NCI-H524 (cell line): Measurements from ENCODE around the gene CYP4F11.
"Not testable (repeated sequence)": the region's sequence is repeated elsewhere in the genome, so short reads cannot be mapped to it uniquely, and the experiment has no call there.

Experiments used
- DNase-seq, 2 experiments: peaks; one replicate each; lab custom pipeline; 2025; lab: John Stamatoyannopoulos, UW

The CYP4F11 gene, protein sequence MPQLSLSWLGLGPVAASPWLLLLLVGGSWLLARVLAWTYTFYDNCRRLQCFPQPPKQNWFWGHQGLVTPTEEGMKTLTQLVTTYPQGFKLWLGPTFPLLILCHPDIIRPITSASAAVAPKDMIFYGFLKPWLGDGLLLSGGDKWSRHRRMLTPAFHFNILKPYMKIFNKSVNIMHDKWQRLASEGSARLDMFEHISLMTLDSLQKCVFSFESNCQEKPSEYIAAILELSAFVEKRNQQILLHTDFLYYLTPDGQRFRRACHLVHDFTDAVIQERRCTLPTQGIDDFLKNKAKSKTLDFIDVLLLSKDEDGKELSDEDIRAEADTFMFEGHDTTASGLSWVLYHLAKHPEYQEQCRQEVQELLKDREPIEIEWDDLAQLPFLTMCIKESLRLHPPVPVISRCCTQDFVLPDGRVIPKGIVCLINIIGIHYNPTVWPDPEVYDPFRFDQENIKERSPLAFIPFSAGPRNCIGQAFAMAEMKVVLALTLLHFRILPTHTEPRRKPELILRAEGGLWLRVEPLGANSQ

DNA sequence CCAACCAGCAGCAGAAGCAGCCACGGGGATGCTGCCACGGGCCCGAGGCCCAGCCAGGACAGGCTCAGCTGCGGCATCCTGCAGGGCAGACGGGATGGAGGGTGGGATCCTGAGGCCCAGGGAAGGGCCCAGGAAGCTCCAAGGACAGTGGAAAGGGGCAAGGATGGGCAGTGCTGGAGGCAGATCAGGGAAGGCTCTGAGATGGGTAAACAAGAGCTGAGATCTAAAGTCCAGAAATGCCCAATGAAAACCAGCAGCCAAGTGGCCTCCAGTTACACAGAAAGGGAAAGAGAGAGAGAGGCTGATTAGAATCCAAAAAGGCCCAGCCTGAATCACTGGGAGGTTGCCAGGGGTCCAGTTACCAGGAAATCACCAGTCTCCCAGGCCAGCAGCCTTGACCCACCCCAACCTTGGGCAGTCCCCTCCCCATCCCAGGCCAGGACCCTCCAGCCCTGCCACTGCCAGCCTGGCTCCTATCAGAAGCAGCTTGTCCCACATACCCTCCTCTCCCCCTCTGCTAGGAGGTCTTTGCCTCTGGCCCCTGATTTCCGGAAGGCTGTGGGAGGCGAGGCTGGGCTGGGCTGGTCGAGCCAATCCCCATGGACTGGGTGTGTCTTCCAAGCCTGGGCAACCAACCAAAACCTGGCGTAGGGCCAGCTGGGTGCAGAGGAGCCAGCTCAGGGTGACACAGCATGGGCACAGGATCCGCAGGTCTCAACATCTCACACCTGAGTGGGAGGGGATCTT is at the start of gene CYP4F11:
Gene CYP4F11 (minus strand): TSS at position 198 of the 747 bp plus-strand sequence. CDS start 121 bp downstream, at position 77.
- no peak for DNase-seq

DNA sequence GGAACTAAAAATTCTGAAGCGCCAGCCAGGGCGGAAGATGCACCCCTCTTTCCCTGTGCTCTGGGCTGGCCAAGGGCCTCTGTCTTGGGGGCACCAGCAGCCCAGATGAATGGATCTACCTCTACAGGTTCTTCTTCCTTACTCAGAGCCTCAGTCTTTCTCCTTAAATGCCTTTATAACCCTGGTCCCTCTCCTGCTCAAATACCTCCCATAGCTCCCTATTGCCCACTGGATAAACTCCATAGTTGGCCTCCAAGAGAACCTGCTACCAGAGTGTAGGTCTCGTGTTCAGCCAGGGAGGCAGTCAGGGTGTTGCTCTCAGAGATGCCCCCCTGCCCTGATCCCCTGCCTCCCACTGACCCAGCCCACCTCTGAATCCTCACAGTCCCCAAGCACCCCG is 45.0 kb upstream of the CYP4F11 start:
- DNase-seq = no peak

DNA sequence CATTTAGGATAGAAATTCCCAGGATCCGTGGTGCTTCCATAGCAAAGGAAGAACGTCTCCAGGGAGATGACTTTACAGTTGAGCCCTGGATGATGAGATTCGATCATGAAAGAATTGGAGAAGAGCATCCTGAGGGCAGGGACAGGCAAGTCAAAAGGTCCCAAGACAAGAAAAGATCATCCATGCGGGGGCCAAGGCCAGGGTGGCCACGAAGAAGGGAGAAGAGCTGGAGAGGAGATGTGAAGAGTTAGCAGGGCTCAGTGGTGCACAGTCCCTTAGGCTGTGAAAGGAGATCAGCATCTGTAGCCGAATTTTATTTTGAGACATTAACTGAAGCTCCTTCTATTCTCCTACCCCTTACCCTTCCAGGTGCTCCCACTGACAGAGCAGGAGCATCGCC is 43.4 kb upstream of the CYP4F11 start:
- DNase-seq = no peak

DNA sequence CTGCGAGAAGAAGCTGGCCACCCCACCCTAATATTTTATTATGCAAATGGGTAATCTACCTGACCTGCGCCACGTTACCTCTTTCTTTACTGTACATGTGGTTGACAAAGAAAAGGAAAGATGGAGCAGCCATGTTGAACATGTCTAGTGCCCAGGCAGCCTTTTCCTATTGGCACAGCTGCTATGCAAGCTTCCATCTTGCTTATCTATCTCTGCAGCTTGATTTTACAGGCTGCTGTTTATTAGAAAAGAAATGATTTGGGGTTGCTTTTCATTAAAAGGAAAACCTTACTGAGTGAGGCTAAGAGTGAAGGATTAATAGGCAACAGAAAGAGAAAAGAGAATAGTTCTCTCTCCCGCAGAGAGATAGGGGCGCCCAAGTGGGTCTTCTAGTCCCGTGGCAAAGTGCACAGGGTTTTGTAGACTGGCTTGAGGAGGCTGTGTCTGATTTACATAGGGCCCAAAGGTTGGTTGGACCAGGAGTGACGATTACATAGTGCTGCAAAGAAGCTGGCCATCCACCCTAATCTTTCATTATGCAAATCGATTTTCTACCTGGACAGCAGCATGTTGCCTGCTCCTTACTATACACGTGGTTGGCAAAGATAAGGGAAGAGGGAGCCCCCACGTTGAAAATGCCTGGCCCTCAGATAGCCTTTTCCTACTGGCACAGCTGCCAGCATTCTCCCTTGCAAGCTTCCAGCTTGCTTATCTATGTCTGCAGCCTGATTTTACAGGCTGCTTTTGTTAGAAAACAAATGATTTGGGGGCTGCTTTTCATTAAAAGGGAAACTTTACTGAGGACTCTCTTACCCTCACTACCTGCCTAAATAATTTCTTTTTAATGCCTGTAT is 42.7 kb upstream of the CYP4F11 start:
- no peak for DNase-seq

DNA sequence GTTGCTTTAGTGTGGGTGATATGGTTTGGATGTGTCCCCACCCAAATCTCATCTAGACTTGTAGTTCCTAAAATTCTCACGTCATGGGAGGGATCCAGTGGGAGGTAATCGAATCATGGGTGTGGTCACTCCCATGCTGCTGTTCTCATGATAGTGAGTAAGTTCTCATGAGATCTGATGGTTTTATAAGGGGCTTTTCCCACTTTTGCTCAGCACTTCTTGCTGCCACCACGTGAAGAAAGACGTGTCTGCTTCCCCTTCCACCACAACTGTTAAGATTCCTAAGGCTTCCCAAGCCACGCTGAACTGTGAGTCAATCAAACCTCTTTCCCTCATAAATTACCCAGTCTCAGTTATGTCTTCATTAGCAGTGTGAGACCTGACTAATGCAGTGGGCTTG is 40.5 kb upstream of the CYP4F11 start:
- no peak for DNase-seq

DNA sequence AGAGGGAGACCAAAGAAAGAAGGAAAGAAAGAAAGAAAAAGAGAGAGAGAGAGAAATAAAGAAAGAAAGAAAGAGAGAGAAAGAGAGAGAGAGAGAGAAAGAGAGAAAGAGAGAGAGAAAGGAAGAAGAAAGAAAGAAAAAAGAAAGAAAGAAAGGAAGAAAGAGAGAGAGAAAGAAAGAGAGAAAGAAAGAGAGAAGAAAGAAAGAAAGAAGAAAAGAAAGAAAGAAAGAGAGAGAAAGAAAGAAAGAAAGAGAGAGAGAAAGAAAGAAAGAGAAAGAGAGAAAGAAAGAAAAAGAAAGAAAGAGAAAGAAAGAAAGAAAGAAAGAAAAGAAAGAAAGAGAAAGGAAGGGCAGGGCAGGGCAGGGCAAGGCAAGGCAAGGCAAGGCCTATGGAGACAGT is 37.7 kb upstream of the CYP4F11 start:
- DNase-seq = not testable (repeated sequence)

DNA sequence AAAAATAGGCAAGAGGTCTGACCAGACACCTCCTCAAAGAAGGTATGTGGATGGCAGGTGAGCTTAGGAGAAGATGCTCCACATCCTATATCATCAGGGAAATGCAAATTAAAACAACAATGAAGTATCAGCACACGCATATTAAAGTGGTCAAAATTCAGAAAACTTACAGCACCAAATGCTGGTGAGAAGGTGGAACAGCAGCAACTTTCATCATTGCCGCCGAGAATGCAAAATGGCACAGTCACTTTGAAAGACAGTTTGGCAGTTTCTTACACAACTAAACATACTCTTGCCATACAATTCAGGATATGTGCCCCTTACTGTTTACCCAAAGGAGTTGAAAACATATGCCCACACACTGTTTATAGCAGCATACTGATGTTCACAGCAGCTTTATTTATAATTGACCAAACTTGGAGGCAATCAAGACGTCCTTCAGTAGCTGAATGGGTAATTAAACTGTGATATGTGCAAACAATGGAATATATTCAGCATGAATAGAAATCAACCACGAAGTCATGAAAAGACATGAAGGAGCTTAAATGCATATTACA is 37.0 kb upstream of the CYP4F11 start:
- DNase-seq = no peak

DNA sequence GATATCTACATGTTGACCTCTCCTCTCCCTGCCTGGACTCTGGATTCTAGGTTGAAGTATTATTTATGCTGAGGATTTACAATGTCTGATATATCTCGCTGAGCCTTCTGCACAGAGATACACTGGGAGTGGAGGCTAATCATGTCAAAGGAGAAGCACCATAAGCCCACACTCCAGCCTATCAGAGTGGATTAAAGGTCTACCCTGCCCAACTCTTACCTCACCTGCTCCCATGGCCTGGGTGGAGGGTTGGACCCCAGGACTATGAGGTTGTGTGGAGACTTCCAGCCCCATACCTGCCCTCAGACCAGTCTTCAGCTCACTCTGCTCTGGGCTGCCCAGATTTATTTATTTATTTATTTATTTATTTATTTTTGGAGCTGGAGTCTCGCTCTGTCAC is 29.9 kb upstream of the CYP4F11 start:
- no peak for DNase-seq

DNA sequence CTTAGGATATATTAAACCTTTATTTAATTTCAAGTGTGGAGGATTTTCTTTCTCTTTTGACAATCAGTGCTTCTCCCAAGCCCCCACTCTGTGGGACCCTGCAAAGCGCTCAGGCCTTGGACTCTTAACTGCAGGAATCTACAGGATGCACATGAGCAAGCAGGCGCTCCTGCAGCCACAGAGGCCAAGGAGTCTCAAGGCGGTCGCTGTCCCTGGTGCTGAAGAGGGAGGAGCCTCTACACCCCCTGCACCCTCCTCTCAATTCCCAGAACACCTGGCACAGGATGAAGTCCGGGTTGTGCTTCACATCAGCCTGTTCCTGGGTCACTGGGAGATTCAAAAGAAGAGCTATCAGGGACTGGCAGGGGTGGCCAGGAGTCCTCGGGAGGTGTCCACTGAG is 28.0 kb upstream of the CYP4F11 start:
- no peak for DNase-seq

DNA sequence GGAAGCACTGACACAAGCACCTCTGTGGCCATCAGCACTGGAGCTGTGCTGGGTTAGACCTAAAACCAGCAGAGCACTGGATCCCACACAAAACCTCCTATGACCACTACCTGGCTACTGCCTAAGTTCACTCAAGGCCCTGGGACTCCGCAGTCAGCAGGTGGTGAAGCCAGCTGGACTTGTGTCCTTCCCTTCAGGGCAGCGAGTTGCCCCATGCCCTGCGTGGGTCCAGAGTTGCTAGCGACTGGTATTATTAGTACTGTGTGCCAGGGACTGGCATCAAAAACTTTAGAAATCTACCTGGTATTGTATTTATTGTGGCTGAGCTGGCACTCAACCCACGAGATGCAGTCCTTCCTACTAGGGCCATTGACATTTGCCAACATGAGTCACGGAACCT is 20.5 kb upstream of the CYP4F11 start:
- DNase-seq = no peak

DNA sequence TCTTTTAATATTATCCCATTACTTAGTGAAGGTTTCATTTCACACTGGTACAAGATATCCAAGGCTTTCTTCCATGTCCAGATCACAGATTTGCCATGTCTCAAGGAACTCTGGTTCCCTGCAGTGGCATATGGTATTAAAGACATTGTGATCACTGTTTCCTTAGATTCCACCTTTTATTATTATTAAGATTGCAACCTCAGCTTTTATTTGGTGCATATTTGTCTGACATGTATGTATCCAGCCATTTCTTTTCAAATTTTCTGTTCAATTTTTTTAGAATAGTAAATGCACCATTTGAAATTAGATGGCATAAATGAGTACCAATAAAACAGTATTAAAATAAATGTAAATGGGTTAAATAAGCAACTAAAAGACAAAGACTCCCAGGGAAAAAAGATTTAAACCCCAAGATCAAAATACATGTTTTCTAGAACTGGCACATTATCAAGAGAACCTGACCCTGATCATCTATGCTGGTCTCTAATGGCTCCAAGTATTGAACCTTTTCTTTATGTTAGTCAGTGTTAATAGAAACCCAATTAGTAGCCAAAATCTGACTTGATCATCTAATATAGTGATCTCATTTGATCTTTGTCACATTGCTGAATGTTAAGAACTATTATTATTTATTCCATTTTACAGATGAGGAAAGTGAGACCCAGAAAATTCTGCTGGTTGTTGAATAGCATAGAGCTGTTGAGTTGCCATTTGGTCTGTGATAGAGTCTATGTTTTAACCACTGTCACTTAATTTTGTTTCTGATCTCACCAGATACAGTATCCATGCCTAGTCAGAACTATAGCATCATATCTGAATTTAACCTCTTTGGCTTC is 14.1 kb upstream of the CYP4F11 start, which contains the start of gene OR10H4:
Gene OR10H4 (plus strand): TSS at position 786 of the 836 bp plus-strand sequence. CDS start 0 bp downstream, at position 786.
- no peak for DNase-seq

DNA sequence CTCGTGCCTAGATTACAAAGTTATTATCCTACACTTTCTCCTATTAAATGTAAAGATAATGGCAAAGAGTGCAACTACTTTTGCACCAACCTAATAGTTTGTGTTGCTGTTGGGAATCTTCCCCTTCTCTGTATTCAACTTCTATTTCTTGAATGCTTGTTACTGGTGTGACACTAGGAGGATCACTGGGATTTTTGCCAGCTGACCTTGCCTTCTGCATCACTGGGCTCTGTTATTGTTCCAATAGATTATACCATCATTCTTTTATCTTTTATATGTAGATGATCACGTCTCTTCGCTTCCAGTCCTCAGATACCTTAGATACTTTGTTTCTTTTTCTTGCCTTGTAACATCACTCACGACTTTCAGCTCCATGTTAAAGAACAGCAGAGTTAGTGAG is 11.0 kb upstream of the CYP4F11 start:
- DNase-seq = no peak

DNA sequence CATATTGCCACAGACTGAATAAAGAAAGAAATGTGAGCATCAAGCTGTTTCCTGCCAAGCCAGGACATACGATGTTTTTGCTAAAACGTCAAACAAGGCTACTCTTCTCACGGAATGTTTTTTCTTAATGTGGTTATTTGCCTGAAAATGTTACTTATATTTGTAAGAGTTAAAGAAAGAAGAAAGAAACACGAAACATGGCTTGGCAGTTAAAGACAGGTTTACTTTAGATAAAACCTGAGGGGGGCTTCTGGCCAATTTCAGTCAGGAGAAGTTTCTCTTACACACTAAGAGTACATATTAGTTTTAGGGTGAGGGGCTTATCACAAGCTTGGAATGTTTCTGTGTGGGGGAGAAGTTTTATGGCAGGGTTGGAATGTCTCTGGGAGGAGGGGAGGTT is 10.1 kb upstream of the CYP4F11 start:
- no peak for DNase-seq

DNA sequence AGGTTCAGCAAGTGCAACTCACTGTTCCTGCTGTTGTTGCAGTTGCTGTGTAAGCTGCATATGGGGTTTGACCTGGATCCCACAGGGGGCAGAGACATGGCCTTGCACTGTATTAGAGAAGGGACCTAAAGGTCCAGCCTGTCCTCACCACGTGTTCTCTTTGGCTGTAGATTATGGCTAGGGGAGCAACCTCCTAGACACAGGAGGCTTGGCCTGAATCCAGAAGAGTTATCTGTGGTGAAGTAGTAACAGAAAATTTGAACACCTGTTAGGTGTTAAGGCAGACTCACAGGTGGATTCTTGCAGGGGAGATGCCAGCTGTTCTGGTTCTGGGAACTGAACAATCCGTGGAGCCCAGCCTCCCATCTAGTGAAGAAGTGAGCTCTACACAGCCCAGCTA is 3.4 kb upstream of the CYP4F11 start:
- DNase-seq = no peak

DNA sequence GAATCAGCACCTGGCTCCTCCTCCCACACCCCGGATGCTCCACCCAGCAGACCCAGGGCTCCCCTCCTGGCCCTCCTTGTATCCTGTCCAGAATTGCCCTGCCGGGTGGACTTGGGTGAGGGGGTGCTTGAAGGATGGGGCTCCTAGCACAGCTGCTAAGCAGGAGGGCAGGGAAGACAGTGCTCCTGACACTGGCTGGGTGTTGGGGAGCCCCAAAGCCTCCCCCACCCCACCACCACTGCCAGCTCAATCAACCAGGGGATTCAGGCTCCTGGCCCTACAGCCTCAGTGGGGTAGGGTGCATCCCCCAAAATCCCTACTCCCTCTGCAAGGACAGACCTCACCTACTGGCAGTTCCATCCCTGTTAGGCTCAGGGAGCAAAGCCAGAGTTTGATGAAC is 2.6 kb upstream of the CYP4F11 start:
- DNase-seq = no peak

DNA sequence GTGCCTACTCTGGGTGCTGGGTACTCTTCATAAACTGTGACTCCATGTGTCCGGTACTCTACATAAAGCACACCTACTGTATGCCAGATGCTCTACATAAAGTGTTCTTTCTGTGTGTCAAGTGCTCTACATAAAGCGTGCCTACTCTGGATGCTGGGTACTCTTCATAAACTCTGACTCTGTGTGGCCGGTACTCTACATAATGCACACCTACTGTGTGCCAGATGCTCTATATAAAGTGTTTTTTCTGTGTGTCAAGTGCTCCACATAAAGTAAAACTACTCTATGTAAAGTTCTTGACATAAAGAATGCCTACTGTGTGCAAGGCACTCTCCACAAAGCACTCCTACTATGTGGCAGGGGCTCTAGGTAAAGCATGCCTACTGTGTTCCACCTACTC is 1.8 kb upstream of the CYP4F11 start:
- no peak for DNase-seq

DNA sequence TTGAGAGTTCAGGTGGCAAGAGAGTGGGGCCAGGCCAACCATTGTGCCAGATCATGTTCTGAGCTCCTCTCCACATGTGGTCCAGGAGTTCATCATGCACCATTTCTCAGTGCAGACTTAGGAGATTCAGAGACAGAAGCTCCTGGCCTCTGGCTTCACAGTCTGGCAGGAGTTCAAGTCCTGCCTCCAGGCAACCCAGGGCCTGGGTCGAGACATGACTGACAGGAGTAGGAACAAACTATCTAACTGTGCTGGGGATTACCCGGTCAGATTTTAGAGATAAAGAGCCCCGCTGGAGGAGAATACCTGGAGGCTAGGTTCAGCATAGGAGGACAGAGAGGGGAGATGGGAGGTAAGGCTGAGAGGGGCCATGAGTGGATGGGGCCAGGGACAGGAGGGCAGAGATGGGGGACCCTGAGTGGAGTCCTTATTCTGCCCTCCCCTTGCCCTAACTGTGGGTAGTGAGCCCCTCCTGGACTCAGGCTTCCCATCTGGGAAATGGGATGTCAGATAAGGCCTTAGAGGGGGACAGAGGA is 906 bp upstream of the CYP4F11 start:
- no peak for DNase-seq

DNA sequence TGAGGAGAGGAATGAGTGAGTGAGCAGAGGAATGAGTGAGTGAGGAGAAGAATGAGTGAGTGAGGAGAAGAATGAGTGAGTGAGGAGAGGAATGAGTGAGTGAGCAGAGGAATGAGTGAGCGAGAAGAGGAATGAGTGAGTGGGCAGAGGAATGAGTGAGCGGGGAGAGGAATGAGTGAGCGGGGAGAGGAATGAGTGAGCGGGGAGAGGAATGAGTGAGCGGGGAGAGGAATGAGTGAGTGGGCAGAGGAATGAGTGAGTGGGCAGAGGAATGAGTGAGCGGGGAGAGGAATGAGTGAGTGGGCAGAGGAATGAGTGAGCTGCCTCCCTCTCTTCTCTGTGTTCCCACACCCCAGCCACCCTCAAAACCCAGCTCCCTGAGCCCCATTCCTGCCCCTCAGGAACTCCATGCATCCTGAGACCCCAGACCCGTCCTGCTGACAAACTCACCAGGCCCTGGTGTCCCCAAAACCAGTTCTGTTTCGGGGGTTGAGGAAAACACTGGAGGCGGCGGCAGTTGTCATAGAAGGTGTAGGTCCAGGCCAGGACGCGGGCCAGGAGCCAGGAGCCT is 483 bp downstream of the CYP4F11 start:
- not testable (repeated sequence) for DNase-seq

DNA sequence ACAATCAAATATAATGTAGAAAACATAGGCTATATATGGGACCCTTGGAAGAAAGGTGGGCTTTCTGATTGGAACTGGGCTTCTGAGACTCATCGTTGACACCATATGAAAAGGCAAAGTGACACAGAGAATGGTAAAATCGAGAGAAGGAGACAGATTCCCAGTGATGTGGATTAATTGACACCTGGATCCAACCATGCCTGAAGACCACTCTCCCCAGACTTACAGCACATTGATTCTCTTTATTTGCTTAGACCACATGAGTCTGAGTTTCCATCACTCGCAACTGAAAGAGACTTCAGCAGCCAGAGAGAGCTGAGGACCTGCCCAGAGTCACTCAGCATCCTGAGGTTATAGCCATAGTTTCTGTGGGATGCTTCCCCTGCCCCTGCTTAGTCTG is 6.0 kb downstream of the CYP4F11 start:
- no peak for DNase-seq

DNA sequence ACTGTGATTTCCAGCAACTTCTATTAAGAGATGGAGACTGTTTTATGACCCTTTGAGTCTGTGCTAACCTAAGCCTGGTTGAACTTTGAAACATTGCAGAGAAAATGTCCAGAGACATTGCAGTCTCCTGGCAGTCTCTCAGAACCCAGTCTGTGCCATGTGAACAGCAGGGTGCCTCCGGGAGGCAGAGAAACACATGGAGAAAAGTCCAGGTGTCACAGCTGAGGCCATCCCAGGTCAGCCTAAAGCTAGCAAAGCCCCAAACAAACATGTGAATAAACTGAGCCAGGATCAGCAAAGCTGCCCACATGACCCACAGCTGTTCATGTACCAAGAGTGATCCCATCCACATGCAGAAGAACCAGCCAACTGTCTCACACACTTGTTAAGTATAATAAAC is 7.8 kb downstream of the CYP4F11 start:
- DNase-seq = no peak
